NCI-H146 treated with DMSO at 0.1 percent for 48 hours (cell line): ENCODE results near the gene FBRSL1.

Experiments
- DNase-seq: peaks from one replicate; lab custom pipeline; 2025; ENCODE audit not compliant: unreplicated experiment; lab: John Stamatoyannopoulos, UW

The FBRSL1 gene

GRCh38 chr12:132538663-132538990, 48.7 kb downstream of the FBRSL1 start:
- no peak for DNase-seq

- DNase-seq = no peak
Observed at GRCh38 chr12:132539016-132539773, 49.2 kb downstream of the FBRSL1 start.

- DNase-seq = no peak
Observed at GRCh38 chr12:132540436-132540835, 50.5 kb downstream of the FBRSL1 start.

- no peak for DNase-seq
Observed at GRCh38 chr12:132541200-132541599, 51.2 kb downstream of the FBRSL1 start.

GRCh38 chr12:132541996-132542395, 52.0 kb downstream of the FBRSL1 start:
- no peak for DNase-seq

GRCh38 chr12:132542661-132543060, 52.7 kb downstream of the FBRSL1 start:
- no peak for DNase-seq

- no peak for DNase-seq
Observed at GRCh38 chr12:132543298-132544079, 53.5 kb downstream of the FBRSL1 start.

- no peak for DNase-seq
Observed at GRCh38 chr12:132544080-132544397, 54.1 kb downstream of the FBRSL1 start.

GRCh38 chr12:132544498-132544897, 54.5 kb downstream of the FBRSL1 start:
- no peak for DNase-seq

- DNase-seq = no peak
Observed at GRCh38 chr12:132545164-132545953, 55.4 kb downstream of the FBRSL1 start.

- DNase-seq = no peak
Observed at GRCh38 chr12:132545955-132546354, 56.0 kb downstream of the FBRSL1 start.

- DNase-seq = no peak
Observed at GRCh38 chr12:132546647-132547046, 56.7 kb downstream of the FBRSL1 start.

- DNase-seq = no peak
Observed at GRCh38 chr12:132547205-132547740, 57.3 kb downstream of the FBRSL1 start.

GRCh38 chr12:132548430-132549058, 58.6 kb downstream of the FBRSL1 start:
- no peak for DNase-seq

- DNase-seq = no peak
Observed at GRCh38 chr12:132549059-132549458, 59.1 kb downstream of the FBRSL1 start.

- no peak for DNase-seq
Observed at GRCh38 chr12:132550014-132550802, 60.3 kb downstream of the FBRSL1 start.

- DNase-seq = no peak
Observed at GRCh38 chr12:132550830-132551640, 61.1 kb downstream of the FBRSL1 start.

GRCh38 chr12:132551641-132552031, 61.7 kb downstream of the FBRSL1 start:
- no peak for DNase-seq

- no peak for DNase-seq
Observed at GRCh38 chr12:132554845-132555630, 65.1 kb downstream of the FBRSL1 start.
